H1 (cell line): ENCODE measurements around the gene CSF3. TPM values are rescaled to one million over a fixed set of nuclear protein-coding genes. Genes with fewer than 3 reads are reported as not detected.

Experiments
- CTCF ChIA-PET: fragments of 300-600 bp; sonication (Branson Sonifier 250); formaldehyde crosslinking; loops from one replicate; lab custom pipeline; 2021; ENCODE audit not compliant: partially characterized antibody; lab: Charles Lee
- POLR2A ChIA-PET: fragments of 300-600 bp; sonication (Branson Sonifier 250); formaldehyde crosslinking; loops from one replicate; lab custom pipeline; 2021; ENCODE audit warnings: inconsistent platforms; ENCODE audit not compliant: partially characterized antibody; lab: Charles Lee
- DNase-seq, 2 experiments: peaks; one replicate each; pipeline versions ENCODE4 v3.0.0 to v3.0.0-alpha.2; 2010 to 2022; ENCODE audit warnings: low spot score in 2 of 2, low read depth in 1 of 2, mixed read lengths in 1 of 2
- FAIRE-seq: peaks from 2 replicates; lab custom pipeline; 2011; peaks lifted over from hg19 to GRCh38; lab: Jason Lieb, UNC
- H2AFZ ChIP-seq: 2 replicates; pipeline ENCODE4 v1.8.1; 2012; ENCODE audit warnings: low read length, inconsistent platforms
- H2AK5ac ChIP-seq: 2 replicates; pipeline ENCODE4 v1.6.1; 2013; ENCODE audit warnings: low read depth, low read length
- H2BK120ac ChIP-seq: replicated peaks from 2 replicates; pipeline ENCODE3; 2013; ENCODE audit warnings: low read depth, low read length, inconsistent platforms
- H2BK12ac ChIP-seq: 2 replicates; pipeline ENCODE4 v1.6.1; 2013; ENCODE audit warnings: low read depth, low read length
- H2BK15ac ChIP-seq: 2 replicates; pipeline ENCODE4 v1.6.1; 2013; ENCODE audit warnings: low read length
- H2BK20ac ChIP-seq: 2 replicates; pipeline ENCODE4 v1.6.1; 2013; ENCODE audit warnings: low read length
- H2BK5ac ChIP-seq: 2 replicates; pipeline ENCODE4 v1.6.1; 2013; ENCODE audit warnings: low read depth, low read length
- H3K14ac ChIP-seq: 2 replicates; pipeline ENCODE4 v1.6.1; 2013; ENCODE audit warnings: inconsistent platforms; ENCODE audit not compliant: insufficient read length
- H3K18ac ChIP-seq: 2 replicates; pipeline ENCODE4 v1.6.1; 2013; ENCODE audit warnings: low read length; ENCODE audit errors: extremely low read depth
- H3K23ac ChIP-seq: 2 replicates; pipeline ENCODE4 v1.6.1; 2013; ENCODE audit warnings: inconsistent platforms; ENCODE audit not compliant: insufficient read length
- H3K23me2 ChIP-seq: 2 replicates; pipeline ENCODE4 v1.6.1; 2013; ENCODE audit warnings: low read depth, low read length
- H3K27ac ChIP-seq: 2 replicates; pipeline ENCODE4 v1.6.1; 2011; ENCODE audit warnings: low read depth, low read length, inconsistent platforms
- H3K27me3 ChIP-seq, 4 experiments: replicated peaks in 1 of 4; 1 replicate in 1 of 4; 2 replicates in 3 of 4; pipeline versions ENCODE4 v1.6.1 to v1.8.1; 2011 to 2013; ENCODE audit warnings: low read length in 3 of 4, mild to moderate bottlenecking in 3 of 4, inconsistent platforms in 2 of 4, mixed read lengths in 2 of 4, moderate library complexity in 1 of 4; ENCODE audit not compliant: control insufficient read depth in 3 of 4, insufficient read depth in 3 of 4; ENCODE audit errors: extremely low read depth in 1 of 4
- H3K36me3 ChIP-seq, 4 experiments: 2 replicates each; pipeline versions ENCODE4 v1.6.1 to v1.8.1; 2011 to 2013; ENCODE audit warnings: mild to moderate bottlenecking in 4 of 4, low read length in 3 of 4, moderate library complexity in 2 of 4, control low read depth in 1 of 4, inconsistent platforms in 1 of 4; ENCODE audit not compliant: insufficient read depth in 4 of 4, control insufficient read depth in 2 of 4
- H3K4ac ChIP-seq: replicated peaks from 2 replicates; pipeline ENCODE3; 2013; ENCODE audit warnings: low read length, low read depth, mixed read lengths, inconsistent platforms; ENCODE audit not compliant: insufficient read length
- H3K4me1 ChIP-seq, 4 experiments: replicated peaks in 1 of 4; 1 replicate in 1 of 4; 2 replicates in 3 of 4; pipeline versions ENCODE4 v1.6.1 to v1.8.1; 2011 to 2013; ENCODE audit warnings: low read length in 3 of 4, inconsistent platforms in 2 of 4, mixed read lengths in 1 of 4; ENCODE audit not compliant: insufficient read depth in 4 of 4, control insufficient read depth in 3 of 4
- H3K4me2 ChIP-seq, 2 experiments: 2 replicates each; pipeline versions ENCODE4 v1.6.1 to v1.8.1; 2011 to 2013; ENCODE audit warnings: low read depth in 2 of 2, low read length in 2 of 2, control low read depth in 1 of 2, inconsistent platforms in 1 of 2, mild to moderate bottlenecking in 1 of 2; ENCODE audit not compliant: insufficient read depth in 1 of 2
- H3K4me3 ChIP-seq, 4 experiments: fragments of 200-600, 300-600 bp in 1 of 4; sonication (generic), shearing (Covaris generic), sonication (Bioruptor Twin) in 1 of 4; 2 replicates each; pipeline versions ENCODE4 v1.5.1 to v1.8.1; 2011 to 2016; ENCODE audit warnings: low read length in 4 of 4, low read depth in 3 of 4, control low read depth in 2 of 4, inconsistent platforms in 2 of 4, mild to moderate bottlenecking in 2 of 4, mixed read lengths in 1 of 4, moderate library complexity in 1 of 4; ENCODE audit not compliant: insufficient read depth in 2 of 4; ENCODE audit errors: extremely low read depth in 1 of 4
- H3K56ac ChIP-seq: replicated peaks from 2 replicates; pipeline ENCODE3; 2013; ENCODE audit warnings: low read depth, mild to moderate bottlenecking, mixed read lengths, low read length, inconsistent platforms; ENCODE audit not compliant: insufficient read length
- H3K79me1 ChIP-seq: 2 replicates; pipeline ENCODE4 v1.6.1; 2013; ENCODE audit warnings: low read depth, low read length, control low read depth
- H3K79me2 ChIP-seq, 2 experiments: 2 replicates each; pipeline versions ENCODE4 v1.6.1 to v1.8.1; 2012 to 2013; ENCODE audit warnings: low read length in 2 of 2, mild to moderate bottlenecking in 2 of 2, inconsistent platforms in 1 of 2; ENCODE audit not compliant: insufficient read depth in 2 of 2, control insufficient read depth in 1 of 2
- H3K9ac ChIP-seq, 4 experiments: replicated peaks in 1 of 4; 1 replicate in 1 of 4; 2 replicates in 3 of 4; pipeline versions ENCODE4 v1.6.1 to v1.8.1; 2011 to 2013; ENCODE audit warnings: low read depth in 3 of 4, low read length in 3 of 4, control low read depth in 2 of 4, mild to moderate bottlenecking in 2 of 4, moderate library complexity in 2 of 4, inconsistent platforms in 1 of 4; ENCODE audit errors: extremely low read depth in 1 of 4
- H3K9me3 ChIP-seq, 2 experiments: 2 replicates each; pipeline versions ENCODE4 v1.6.1 to v1.8.1; 2012 to 2013; ENCODE audit warnings: mild to moderate bottlenecking in 2 of 2, moderate library complexity in 2 of 2, control low read depth in 1 of 2, inconsistent platforms in 1 of 2, low read depth in 1 of 2, low read length in 1 of 2, mixed read lengths in 1 of 2; ENCODE audit not compliant: insufficient read depth in 2 of 2
- H4K20me1 ChIP-seq, 2 experiments: replicated peaks in 1 of 2; 2 replicates each; pipeline versions ENCODE3 to v1.8.1; 2011 to 2013; ENCODE audit warnings: inconsistent platforms in 2 of 2, low read length in 2 of 2, mild to moderate bottlenecking in 1 of 2; ENCODE audit not compliant: insufficient read depth in 2 of 2, control insufficient read depth in 1 of 2
- H4K5ac ChIP-seq: 2 replicates; pipeline ENCODE4 v1.6.1; 2013; ENCODE audit warnings: low read length, low read depth, mixed read lengths, inconsistent platforms; ENCODE audit not compliant: insufficient read length
- H4K8ac ChIP-seq: 2 replicates; pipeline ENCODE4 v1.8.0; 2013; ENCODE audit warnings: mild to moderate bottlenecking, moderate library complexity, low read length, inconsistent platforms; ENCODE audit not compliant: insufficient read depth; ENCODE audit errors: extremely low read depth
- H4K91ac ChIP-seq: replicated peaks from 2 replicates; pipeline ENCODE3; 2013; ENCODE audit warnings: low read length, mixed read lengths, inconsistent platforms; ENCODE audit not compliant: insufficient read length
- ATF3 ChIP-seq: IDR thresholded peaks from 2 replicates; pipeline ENCODE4 v1.6.1; 2011; ENCODE audit warnings: low read depth, mild to moderate bottlenecking, low read length; ENCODE audit not compliant: insufficient read depth
- MAFK ChIP-seq: IDR thresholded peaks from 2 replicates; pipeline ENCODE4 v1.6.1; 2012; ENCODE audit warnings: low read depth, mild to moderate bottlenecking, improper control_type of control experiment, low read length
- NRF1 ChIP-seq: IDR thresholded peaks from 2 replicates; pipeline ENCODE4 v1.6.1; 2011; ENCODE audit warnings: mild to moderate bottlenecking, low read depth, low read length, improper control_type of control experiment
- SIX5 ChIP-seq: IDR thresholded peaks from 2 replicates; pipeline ENCODE4 v1.6.1; 2011; ENCODE audit warnings: mild to moderate bottlenecking, low read depth, low read length
- WGBS, 2 experiments: shearing (Covaris generic) in 1 of 2; methylation state at CpG; one replicate each; pipeline versions ENCODE4 v1.1.6 to v1.1.7; 2013 to 2015; ENCODE audit warnings: low lambda C conversion rate in 2 of 2, mixed read lengths in 2 of 2, inconsistent platforms in 1 of 2, low coverage in 1 of 2, missing lambda C conversion rate in 1 of 2; ENCODE audit not compliant: insufficient replicate concordance in 2 of 2, insufficient coverage in 1 of 2, insufficient read length in 1 of 2; ENCODE audit errors: extremely low coverage in 1 of 2, missing lambda C conversion rate in 1 of 2; 5-methylcytosine and 5-hydroxymethylcytosine counted together
- polyA plus RNA-seq, 7 experiments: library from polyadenylated mRNA; depleted of rRNA in 3 of 7; stranded (reverse) in 5 of 7; unstranded in 2 of 7; fragments of >200 nt in 5 of 7; fragments of 200-250 nt in 2 of 7; gene quantifications; 1 replicate in 5 of 7; 2 replicates in 1 of 7; 4 replicates in 1 of 7; pipeline versions ENCODE4 v1.2.1 to v1.2.3, GENCODE V29; 2011 to 2013; ENCODE audit warnings: missing spikeins in 2 of 7, mixed read lengths in 2 of 7
- total RNA-seq: library from RNA; stranded (reverse); fragmentation: NEBNext Ultra II Directional; extraction: Animal tissue kit (Norgen Biotek cat#: 25700); gene quantifications from 2 replicates; pipeline ENCODE4 v1.2.1, GENCODE V29; 2021

The CSF3 gene
- total and polyA plus RNA-seq, 2 of the 8 experiments (the other 6 are each of a cell fraction or from before 2014, with no cell fraction given): 0.03 TPM; not detected in 1

- H3K14ac ChIP-seq: no peak overlapping the region
- WGBS, 2 experiments: 92% methylated on average over 10 of the region's 10 CpGs; no CpG with 5 or more reads in 1 of the 2 experiments
- no peak overlapping the region for H4K8ac ChIP-seq
- no peak overlapping the region for H3K27ac ChIP-seq
- H2BK15ac ChIP-seq: no peak overlapping the region
- H3K23me2 ChIP-seq: no peaks in the 10 kb centered on the region; the same call in 1 of the 2 replicates
- H3K4me3 ChIP-seq: no peak overlapping the region
- H3K27me3 ChIP-seq: no peaks in the 10 kb centered on the region
- H4K20me1 ChIP-seq: peaks cover 0 to 2% of the 10 kb centered on the region in 2 experiments
- peaks cover 14 to 34% (median 29%) of the 10 kb centered on the region in 4 experiments for H3K36me3 ChIP-seq
- no peak for DNase-seq
- TF ChIP-seq NRF1 (no peak), ATF3 (no peak), MAFK (no peak), SIX5 (no peak)
- H3K4me2 ChIP-seq: no peak overlapping the region
- H2BK20ac ChIP-seq: no peak overlapping the region
- H4K91ac ChIP-seq: no peak overlapping the region
- H3K56ac ChIP-seq: no peak overlapping the region
- H3K4me1 ChIP-seq: peaks cover 0 to 11% (median 8%) of the 10 kb centered on the region in 4 experiments; a peak in 6 of 7 replicates
- no peaks in the 10 kb centered on the region for H3K79me1 ChIP-seq
- ChIA-PET CTCF (interaction anchor here (1.0 to 29.7 kb wide), 4 partner anchors 12 to 66 kb away, joined by 4 to 876 read pairs (median 250); partner anchors contain the start of genes CSF3, MED24 and THRA), POLR2A (interaction anchor here (4.8 kb wide), 1 partner anchor 7 kb away, joined by 42 read pairs; the partner anchor contains the start of gene CSF3)
- no peak overlapping the region for H3K4ac ChIP-seq
- no peak overlapping the region for H3K18ac ChIP-seq
- H3K9me3 ChIP-seq: no peaks in the 10 kb centered on the region
- no peak for FAIRE-seq
- H2AFZ ChIP-seq: no peak overlapping the region
- H2BK120ac ChIP-seq: no peak overlapping the region
- no peak overlapping the region for H2BK12ac ChIP-seq
- H3K9ac ChIP-seq: no peak overlapping the region
- no peaks in the 10 kb centered on the region for H3K79me2 ChIP-seq
- H2BK5ac ChIP-seq: no peak overlapping the region
- no peak overlapping the region for H2AK5ac ChIP-seq
- H3K23ac ChIP-seq: no peak overlapping the region
- H4K5ac ChIP-seq: no peak overlapping the region
Observed at GRCh38 chr17:40023590-40024292, 8.5 kb downstream of the CSF3 start.
